H1 (cell line): ENCODE measurements around the gene CXCR4. TPM values are rescaled to one million over a fixed set of nuclear protein-coding genes. Genes with fewer than 3 reads are reported as not detected.

Experiments used
- CTCF ChIA-PET: fragments of 300-600 bp; sonication (Branson Sonifier 250); formaldehyde crosslinking; loops from one replicate; lab custom pipeline; 2021; ENCODE audit not compliant: partially characterized antibody; lab: Charles Lee
- POLR2A ChIA-PET: fragments of 300-600 bp; sonication (Branson Sonifier 250); formaldehyde crosslinking; loops from one replicate; lab custom pipeline; 2021; ENCODE audit warnings: inconsistent platforms; ENCODE audit not compliant: partially characterized antibody; lab: Charles Lee
- DNase-seq, 2 experiments: peaks; one replicate each; pipeline versions ENCODE4 v3.0.0 to v3.0.0-alpha.2; 2010 to 2022; ENCODE audit warnings: low spot score in 2 of 2, low read depth in 1 of 2, mixed read lengths in 1 of 2
- FAIRE-seq: peaks from 2 replicates; lab custom pipeline; 2011; peaks lifted over from hg19 to GRCh38; lab: Jason Lieb, UNC
- H2AFZ ChIP-seq: 2 replicates; pipeline ENCODE4 v1.8.1; 2012; ENCODE audit warnings: low read length, inconsistent platforms
- H2AK5ac ChIP-seq: 2 replicates; pipeline ENCODE4 v1.6.1; 2013; ENCODE audit warnings: low read depth, low read length
- H2BK120ac ChIP-seq: replicated peaks from 2 replicates; pipeline ENCODE3; 2013; ENCODE audit warnings: low read depth, low read length, inconsistent platforms
- H2BK12ac ChIP-seq: 2 replicates; pipeline ENCODE4 v1.6.1; 2013; ENCODE audit warnings: low read depth, low read length
- H2BK15ac ChIP-seq: 2 replicates; pipeline ENCODE4 v1.6.1; 2013; ENCODE audit warnings: low read length
- H2BK20ac ChIP-seq: 2 replicates; pipeline ENCODE4 v1.6.1; 2013; ENCODE audit warnings: low read length
- H2BK5ac ChIP-seq: 2 replicates; pipeline ENCODE4 v1.6.1; 2013; ENCODE audit warnings: low read depth, low read length
- H3K14ac ChIP-seq: 2 replicates; pipeline ENCODE4 v1.6.1; 2013; ENCODE audit warnings: inconsistent platforms; ENCODE audit not compliant: insufficient read length
- H3K18ac ChIP-seq: 2 replicates; pipeline ENCODE4 v1.6.1; 2013; ENCODE audit warnings: low read length; ENCODE audit errors: extremely low read depth
- H3K23ac ChIP-seq: 2 replicates; pipeline ENCODE4 v1.6.1; 2013; ENCODE audit warnings: inconsistent platforms; ENCODE audit not compliant: insufficient read length
- H3K23me2 ChIP-seq: 2 replicates; pipeline ENCODE4 v1.6.1; 2013; ENCODE audit warnings: low read depth, low read length
- H3K27ac ChIP-seq: 2 replicates; pipeline ENCODE4 v1.6.1; 2011; ENCODE audit warnings: low read depth, low read length, inconsistent platforms
- H3K27me3 ChIP-seq, 4 experiments: replicated peaks in 1 of 4; 1 replicate in 1 of 4; 2 replicates in 3 of 4; pipeline versions ENCODE4 v1.6.1 to v1.8.1; 2011 to 2013; ENCODE audit warnings: low read length in 3 of 4, mild to moderate bottlenecking in 3 of 4, inconsistent platforms in 2 of 4, mixed read lengths in 2 of 4, moderate library complexity in 1 of 4; ENCODE audit not compliant: control insufficient read depth in 3 of 4, insufficient read depth in 3 of 4; ENCODE audit errors: extremely low read depth in 1 of 4
- H3K36me3 ChIP-seq, 4 experiments: 2 replicates each; pipeline versions ENCODE4 v1.6.1 to v1.8.1; 2011 to 2013; ENCODE audit warnings: mild to moderate bottlenecking in 4 of 4, low read length in 3 of 4, moderate library complexity in 2 of 4, control low read depth in 1 of 4, inconsistent platforms in 1 of 4; ENCODE audit not compliant: insufficient read depth in 4 of 4, control insufficient read depth in 2 of 4
- H3K4ac ChIP-seq: replicated peaks from 2 replicates; pipeline ENCODE3; 2013; ENCODE audit warnings: low read length, low read depth, mixed read lengths, inconsistent platforms; ENCODE audit not compliant: insufficient read length
- H3K4me1 ChIP-seq, 4 experiments: replicated peaks in 1 of 4; 1 replicate in 1 of 4; 2 replicates in 3 of 4; pipeline versions ENCODE4 v1.6.1 to v1.8.1; 2011 to 2013; ENCODE audit warnings: low read length in 3 of 4, inconsistent platforms in 2 of 4, mixed read lengths in 1 of 4; ENCODE audit not compliant: insufficient read depth in 4 of 4, control insufficient read depth in 3 of 4
- H3K4me2 ChIP-seq, 2 experiments: 2 replicates each; pipeline versions ENCODE4 v1.6.1 to v1.8.1; 2011 to 2013; ENCODE audit warnings: low read depth in 2 of 2, low read length in 2 of 2, control low read depth in 1 of 2, inconsistent platforms in 1 of 2, mild to moderate bottlenecking in 1 of 2; ENCODE audit not compliant: insufficient read depth in 1 of 2
- H3K4me3 ChIP-seq, 4 experiments: fragments of 200-600, 300-600 bp in 1 of 4; sonication (generic), shearing (Covaris generic), sonication (Bioruptor Twin) in 1 of 4; 2 replicates each; pipeline versions ENCODE4 v1.5.1 to v1.8.1; 2011 to 2016; ENCODE audit warnings: low read length in 4 of 4, low read depth in 3 of 4, control low read depth in 2 of 4, inconsistent platforms in 2 of 4, mild to moderate bottlenecking in 2 of 4, mixed read lengths in 1 of 4, moderate library complexity in 1 of 4; ENCODE audit not compliant: insufficient read depth in 2 of 4; ENCODE audit errors: extremely low read depth in 1 of 4
- H3K56ac ChIP-seq: replicated peaks from 2 replicates; pipeline ENCODE3; 2013; ENCODE audit warnings: low read depth, mild to moderate bottlenecking, mixed read lengths, low read length, inconsistent platforms; ENCODE audit not compliant: insufficient read length
- H3K79me1 ChIP-seq: 2 replicates; pipeline ENCODE4 v1.6.1; 2013; ENCODE audit warnings: low read depth, low read length, control low read depth
- H3K79me2 ChIP-seq, 2 experiments: 2 replicates each; pipeline versions ENCODE4 v1.6.1 to v1.8.1; 2012 to 2013; ENCODE audit warnings: low read length in 2 of 2, mild to moderate bottlenecking in 2 of 2, inconsistent platforms in 1 of 2; ENCODE audit not compliant: insufficient read depth in 2 of 2, control insufficient read depth in 1 of 2
- H3K9ac ChIP-seq, 4 experiments: replicated peaks in 1 of 4; 1 replicate in 1 of 4; 2 replicates in 3 of 4; pipeline versions ENCODE4 v1.6.1 to v1.8.1; 2011 to 2013; ENCODE audit warnings: low read depth in 3 of 4, low read length in 3 of 4, control low read depth in 2 of 4, mild to moderate bottlenecking in 2 of 4, moderate library complexity in 2 of 4, inconsistent platforms in 1 of 4; ENCODE audit errors: extremely low read depth in 1 of 4
- H3K9me3 ChIP-seq, 2 experiments: 2 replicates each; pipeline versions ENCODE4 v1.6.1 to v1.8.1; 2012 to 2013; ENCODE audit warnings: mild to moderate bottlenecking in 2 of 2, moderate library complexity in 2 of 2, control low read depth in 1 of 2, inconsistent platforms in 1 of 2, low read depth in 1 of 2, low read length in 1 of 2, mixed read lengths in 1 of 2; ENCODE audit not compliant: insufficient read depth in 2 of 2
- H4K20me1 ChIP-seq, 2 experiments: replicated peaks in 1 of 2; 2 replicates each; pipeline versions ENCODE3 to v1.8.1; 2011 to 2013; ENCODE audit warnings: inconsistent platforms in 2 of 2, low read length in 2 of 2, mild to moderate bottlenecking in 1 of 2; ENCODE audit not compliant: insufficient read depth in 2 of 2, control insufficient read depth in 1 of 2
- H4K5ac ChIP-seq: 2 replicates; pipeline ENCODE4 v1.6.1; 2013; ENCODE audit warnings: low read length, low read depth, mixed read lengths, inconsistent platforms; ENCODE audit not compliant: insufficient read length
- H4K8ac ChIP-seq: 2 replicates; pipeline ENCODE4 v1.8.0; 2013; ENCODE audit warnings: mild to moderate bottlenecking, moderate library complexity, low read length, inconsistent platforms; ENCODE audit not compliant: insufficient read depth; ENCODE audit errors: extremely low read depth
- H4K91ac ChIP-seq: replicated peaks from 2 replicates; pipeline ENCODE3; 2013; ENCODE audit warnings: low read length, mixed read lengths, inconsistent platforms; ENCODE audit not compliant: insufficient read length
- CBX8 ChIP-seq: fragments of 300-800, 300-1000 bp; sonication (generic); IDR thresholded peaks from 2 replicates; pipeline ENCODE4 v1.7.1; 2016; ENCODE audit warnings: low read depth, low read length, borderline replicate concordance
- CTCF ChIP-seq, 3 experiments: IDR thresholded peaks; 1 replicate in 2 of 3; 2 replicates in 1 of 3; pipeline versions ENCODE4 v1.5.1 to v1.6.1; 2011; ENCODE audit warnings: low read length in 3 of 3, mild to moderate bottlenecking in 3 of 3, inconsistent platforms in 2 of 3, low read depth in 1 of 3, moderate library complexity in 1 of 3; ENCODE audit not compliant: insufficient read depth in 1 of 3; ENCODE audit errors: control extremely low read depth in 1 of 3
- FOSL1 ChIP-seq: IDR thresholded peaks from 2 replicates; pipeline ENCODE4 v1.6.1; 2011; ENCODE audit warnings: mild to moderate bottlenecking, low read depth, low read length, moderate library complexity; ENCODE audit not compliant: insufficient read depth
- JUN ChIP-seq: IDR thresholded peaks from 2 replicates; pipeline ENCODE4 v1.6.1; 2011; ENCODE audit warnings: low read depth, mild to moderate bottlenecking, improper control_type of control experiment, low read length
- JUND ChIP-seq: IDR thresholded peaks from 2 replicates; pipeline ENCODE4 v1.6.1; 2011; ENCODE audit warnings: mild to moderate bottlenecking, improper control_type of control experiment, low read length
- MAX ChIP-seq: IDR thresholded peaks from 2 replicates; pipeline ENCODE4 v1.6.1; 2012; ENCODE audit warnings: inconsistent platforms
- PHF8 ChIP-seq: fragments of 200-600 bp; sonication (generic); conservative IDR thresholded peaks from 2 replicates; pipeline ENCODE4 v1.7.1; 2012; ENCODE audit warnings: low read depth, mild to moderate bottlenecking, inconsistent platforms, low read length, moderate library complexity
- POLR2A ChIP-seq, 2 experiments: IDR thresholded peaks; 1 replicate in 1 of 2; 2 replicates in 1 of 2; pipeline ENCODE4 v1.6.1; 2011; ENCODE audit warnings: low read depth in 2 of 2, low read length in 2 of 2, mild to moderate bottlenecking in 2 of 2; ENCODE audit errors: control extremely low read depth in 1 of 2
- RFX5 ChIP-seq: IDR thresholded peaks from 2 replicates; pipeline ENCODE4 v1.6.1; 2011; ENCODE audit warnings: low read depth, low read length, improper control_type of control experiment, borderline replicate concordance
- SUZ12 ChIP-seq: fragments of 200-600 bp; sonication (generic); IDR thresholded peaks from 2 replicates; pipeline ENCODE4 v1.6.1; 2012; ENCODE audit warnings: mild to moderate bottlenecking, inconsistent platforms, low read length, moderate library complexity, mixed read lengths
- WGBS, 2 experiments: shearing (Covaris generic) in 1 of 2; methylation state at CpG; one replicate each; pipeline versions ENCODE4 v1.1.6 to v1.1.7; 2013 to 2015; ENCODE audit warnings: low lambda C conversion rate in 2 of 2, mixed read lengths in 2 of 2, inconsistent platforms in 1 of 2, low coverage in 1 of 2, missing lambda C conversion rate in 1 of 2; ENCODE audit not compliant: insufficient replicate concordance in 2 of 2, insufficient coverage in 1 of 2, insufficient read length in 1 of 2; ENCODE audit errors: extremely low coverage in 1 of 2, missing lambda C conversion rate in 1 of 2; 5-methylcytosine and 5-hydroxymethylcytosine counted together
- polyA plus RNA-seq, 7 experiments: library from polyadenylated mRNA; depleted of rRNA in 3 of 7; stranded (reverse) in 5 of 7; unstranded in 2 of 7; fragments of >200 nt in 5 of 7; fragments of 200-250 nt in 2 of 7; gene quantifications; 1 replicate in 5 of 7; 2 replicates in 1 of 7; 4 replicates in 1 of 7; pipeline versions ENCODE4 v1.2.1 to v1.2.3, GENCODE V29; 2011 to 2013; ENCODE audit warnings: missing spikeins in 2 of 7, mixed read lengths in 2 of 7
- total RNA-seq: library from RNA; stranded (reverse); fragmentation: NEBNext Ultra II Directional; extraction: Animal tissue kit (Norgen Biotek cat#: 25700); gene quantifications from 2 replicates; pipeline ENCODE4 v1.2.1, GENCODE V29; 2021

The CXCR4 gene
- total and polyA plus RNA-seq, 2 of the 8 experiments (the other 6 are each of a cell fraction or from before 2014, with no cell fraction given): 1.8 to 2.8 TPM

- Histone ChIP-seq H4K20me1 (no peaks in the 10 kb centered on the region), H4K8ac (no peak overlapping the region), H4K91ac (no peak overlapping the region), H3K4me1 (no peaks in the 10 kb centered on the region), H2BK20ac (no peak overlapping the region), H2BK5ac (no peak overlapping the region), H2AK5ac (no peak overlapping the region), H2BK15ac (no peak overlapping the region), H3K9me3 (no peaks in the 10 kb centered on the region), H3K56ac (no peak overlapping the region), H3K4me3 (no peak overlapping the region), H4K5ac (no peak overlapping the region), H2BK12ac (no peak overlapping the region), H3K36me3 (no peaks in the 10 kb centered on the region), H2AFZ (no peak overlapping the region), H3K9ac (no peak overlapping the region), H3K23ac (no peak overlapping the region), H2BK120ac (no peak overlapping the region), H3K18ac (no peak overlapping the region), H3K79me2 (no peaks in the 10 kb centered on the region), H3K4me2 (no peak overlapping the region), H3K4ac (no peak overlapping the region), H3K27ac (no peak overlapping the region), H3K23me2 (no peaks in the 10 kb centered on the region), H3K27me3 (no peaks in the 10 kb centered on the region), H3K14ac (no peak overlapping the region), H3K79me1 (no peaks in the 10 kb centered on the region; the same call in 1 of the 2 replicates)
- WGBS, 2 experiments: 73% methylated on average over 7 of the region's 7 CpGs; no CpG with 5 or more reads in 1 of the 2 experiments
- POLR2A ChIA-PET: no interaction called here
- DNase-seq: no peak
- FAIRE-seq: no peak
- CTCF ChIA-PET: no interaction called here
- TF ChIP-seq MAX (no peak), CBX8 (no peak), JUN (no peak), PHF8 (no peak), SUZ12 (no peak), JUND (no peak), CTCF (IDR thresholded peaks at IDR 0.05; ENCODE audit: control extremely low read depth in 1 of 3, insufficient read depth in 1 of 3, low read depth in 1 of 3, low read length in 3 of 3) (no peak), RFX5 (no peak), POLR2A (IDR thresholded peaks at IDR 0.05; ENCODE audit: control extremely low read depth in 1 of 2, low read depth in 2 of 2, low read length in 2 of 2) (no peak), FOSL1 (no peak)
Observed at GRCh38 chr2:136151021-136151971, 33.3 kb upstream of the CXCR4 start.
